ENCODE data around the gene PIP4K2C. TPM values are rescaled to one million over a fixed set of nuclear protein-coding genes. Genes with fewer than 3 reads are reported as not detected.
"Not testable (repeated sequence)": the region's sequence is repeated elsewhere in the genome, so short reads cannot be mapped to it uniquely, and the experiment has no call there.

PIP4K2C gene
- total RNA-seq, 2 donors from 2014 or later = 15.3 to 16.1 TPM

DNA sequence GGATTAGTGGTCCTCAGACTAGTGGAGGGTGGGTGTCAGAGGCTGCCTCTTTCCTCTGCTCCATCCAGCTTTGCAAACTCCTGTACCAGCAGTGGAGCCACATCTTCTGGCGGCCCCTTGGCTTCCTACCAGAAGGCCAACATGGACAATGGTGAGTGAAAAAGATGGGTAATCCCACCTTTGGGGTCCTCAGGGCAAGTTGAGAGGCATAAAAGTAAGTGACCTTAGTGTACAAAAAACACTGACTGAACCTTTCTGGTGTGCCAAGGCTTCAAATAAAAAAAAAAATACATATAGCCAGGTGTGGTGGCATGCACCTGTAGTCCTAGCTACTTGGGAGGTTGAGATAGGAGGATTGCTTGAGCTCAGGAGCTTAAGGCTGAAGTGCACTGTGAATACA, 9.2 kb upstream of the PIP4K2C start:
- no peak for ATAC-seq
- DNase-seq = no peak
- intact Hi-C loops (cut with DNase I) = loop anchor here (2.0 kb wide), 2 partner anchors 39 to 41 kb away; no protein-coding TSS in a partner anchor

DNA sequence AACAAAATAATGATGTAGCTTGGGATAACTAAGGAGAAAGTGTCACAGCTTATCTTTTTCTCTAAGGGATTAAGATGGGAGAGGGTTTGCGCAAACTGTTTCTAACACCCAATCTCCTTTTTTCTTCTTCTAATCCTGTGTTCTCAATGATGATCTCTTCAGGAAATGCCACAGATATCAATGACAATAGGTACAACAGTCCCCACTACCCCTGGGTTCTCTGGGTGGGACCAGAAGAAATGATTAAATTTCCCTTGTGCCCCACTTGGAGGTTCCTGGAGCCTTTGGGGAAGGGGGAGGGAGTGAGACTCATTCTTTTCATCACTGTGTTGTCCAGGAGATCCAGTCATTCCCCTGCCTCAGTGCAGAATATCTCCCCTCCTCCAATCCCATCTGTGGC, 8.6 kb upstream of the PIP4K2C start:
- ATAC-seq = no peak
- intact Hi-C loops (cut with DNase I) = loop anchor here (2.0 kb wide), 2 partner anchors 38 to 40 kb away; no protein-coding TSS in a partner anchor
- no peak for DNase-seq

GRCh38 chr12:57583008-57583831, 7.8 kb upstream of the PIP4K2C start:
- intact Hi-C loops (cut with DNase I) = loop anchor here (2.0 kb wide), 2 partner anchors 38 to 40 kb away; no protein-coding TSS in a partner anchor
- peak; percentile 95 to 96 for ATAC-seq
- DNase-seq = peak; percentile 48

DNA sequence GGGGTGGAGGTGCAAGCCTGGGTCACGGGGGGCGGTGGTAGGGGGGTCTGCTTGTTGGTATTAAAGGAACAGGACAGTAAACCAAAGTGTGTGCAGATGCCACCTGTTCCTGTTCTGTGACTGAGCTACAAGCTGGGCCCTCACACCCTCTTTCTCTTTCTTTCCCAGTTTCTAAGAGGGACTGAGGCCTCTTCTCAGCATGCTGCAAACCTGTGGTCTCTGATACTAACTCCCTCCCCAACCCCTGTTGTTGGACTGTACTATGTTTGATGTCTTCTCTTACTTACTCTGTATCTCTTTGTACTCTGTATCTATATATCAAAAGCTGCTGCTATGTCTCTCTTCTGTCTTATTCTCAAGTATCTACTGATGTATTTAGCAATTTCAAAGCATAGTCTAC, 6.9 kb upstream of the PIP4K2C start:
- ATAC-seq (no peak), DNase-seq (no peak)
- intact Hi-C loops (cut with DNase I) = no loop called here

GRCh38 chr12:57584690-57585089, 6.3 kb upstream of the PIP4K2C start:
- intact Hi-C loops (cut with DNase I) = no loop called here
- ATAC-seq (no peak), DNase-seq (no peak)

DNA sequence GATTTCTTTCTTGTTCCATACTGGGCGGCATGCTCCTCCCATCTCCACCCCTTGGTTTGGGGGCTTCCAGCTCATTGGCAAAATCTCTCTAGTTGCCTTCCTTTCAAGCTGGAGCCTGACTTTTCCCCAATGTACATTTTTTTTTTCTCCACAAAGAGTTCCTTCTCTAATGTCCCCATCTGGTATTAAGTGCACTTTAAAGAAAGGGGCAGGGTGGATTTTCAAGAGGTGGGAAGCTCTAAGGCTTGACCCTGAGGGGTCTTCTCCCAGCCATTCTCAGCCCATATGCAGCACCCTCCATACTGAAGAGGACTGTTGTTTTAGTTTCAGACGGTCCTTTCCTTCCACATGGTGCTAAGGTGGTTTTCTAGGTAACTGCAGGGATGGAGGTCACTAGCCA, 5.8 kb upstream of the PIP4K2C start:
- intact Hi-C loops (cut with DNase I) = no loop called here

DNA sequence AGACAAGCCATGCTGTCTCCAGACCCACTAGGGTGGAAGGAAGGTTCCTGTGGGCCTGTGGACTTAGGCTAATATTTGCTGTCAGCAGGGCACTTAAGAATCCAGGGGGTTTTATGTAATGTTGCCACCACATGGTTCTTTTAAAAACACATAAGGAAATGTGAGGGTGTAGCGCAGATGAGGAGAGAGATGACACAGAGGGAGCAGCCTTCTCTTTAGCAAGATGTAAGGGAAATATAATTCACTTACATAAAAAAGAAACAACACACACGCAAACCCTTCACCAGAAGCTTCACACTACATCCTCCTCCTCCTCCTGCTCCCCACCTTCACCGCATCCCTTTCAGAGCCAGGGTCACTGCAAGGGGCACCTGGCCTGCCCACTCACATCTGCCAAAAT, 4.9 kb upstream of the PIP4K2C start:
- intact Hi-C loops (cut with DNase I) = no loop called here
- ATAC-seq = no peak
- DNase-seq = no peak

More for the DNA sequence above, 5.8 kb upstream of the PIP4K2C start:
- no peak for ATAC-seq
- DNase-seq = no peak

GRCh38 chr12:57586832-57587429, 4.1 kb upstream of the PIP4K2C start:
- ATAC-seq (no peak), DNase-seq (no peak)
- intact Hi-C loops (cut with DNase I) = no loop called here

GRCh38 chr12:57588951-57589610, 1.9 kb upstream of the PIP4K2C start:
- intact Hi-C loops (cut with DNase I) = not testable (repeated sequence)

GRCh38 chr12:57590479-57590863, 521 bp upstream of the PIP4K2C start:
- intact Hi-C loops (cut with DNase I) = no loop called here
- ATAC-seq (no peak), DNase-seq (no peak)

More at GRCh38 chr12:57588951-57589610, 1.9 kb upstream of the PIP4K2C start:
- ATAC-seq, DNase-seq: not testable (repeated sequence)

DNA sequence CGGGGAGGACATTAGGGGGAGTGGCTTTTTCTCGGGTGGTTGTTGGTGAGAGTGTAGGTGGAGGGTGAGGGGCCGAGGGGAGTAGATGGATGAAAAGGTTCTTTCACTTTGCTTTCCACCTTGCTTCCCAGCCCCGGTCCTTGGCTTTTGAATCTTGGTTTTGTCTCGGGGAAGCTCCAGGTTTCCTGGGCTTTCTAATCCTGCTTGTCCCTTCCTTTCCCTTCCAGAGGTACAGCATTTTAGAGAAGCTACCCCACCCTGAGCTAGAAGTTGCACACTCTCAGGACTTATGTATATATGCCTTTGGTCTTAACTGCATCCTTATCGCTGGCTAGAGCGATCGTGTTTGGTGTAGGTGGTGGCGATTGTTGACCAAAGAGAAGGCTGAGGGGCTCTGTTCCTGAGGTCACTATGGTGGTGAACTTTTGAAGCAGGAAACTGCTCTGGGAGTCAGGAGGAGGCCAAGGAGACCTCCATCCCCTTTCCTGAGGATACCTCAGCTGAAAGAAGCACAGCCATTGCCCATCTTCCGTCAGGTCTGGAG, 862 bp downstream of the PIP4K2C start:
- ATAC-seq (no peak), DNase-seq (no peak)
- intact Hi-C loops (cut with DNase I) = no loop called here

DNA sequence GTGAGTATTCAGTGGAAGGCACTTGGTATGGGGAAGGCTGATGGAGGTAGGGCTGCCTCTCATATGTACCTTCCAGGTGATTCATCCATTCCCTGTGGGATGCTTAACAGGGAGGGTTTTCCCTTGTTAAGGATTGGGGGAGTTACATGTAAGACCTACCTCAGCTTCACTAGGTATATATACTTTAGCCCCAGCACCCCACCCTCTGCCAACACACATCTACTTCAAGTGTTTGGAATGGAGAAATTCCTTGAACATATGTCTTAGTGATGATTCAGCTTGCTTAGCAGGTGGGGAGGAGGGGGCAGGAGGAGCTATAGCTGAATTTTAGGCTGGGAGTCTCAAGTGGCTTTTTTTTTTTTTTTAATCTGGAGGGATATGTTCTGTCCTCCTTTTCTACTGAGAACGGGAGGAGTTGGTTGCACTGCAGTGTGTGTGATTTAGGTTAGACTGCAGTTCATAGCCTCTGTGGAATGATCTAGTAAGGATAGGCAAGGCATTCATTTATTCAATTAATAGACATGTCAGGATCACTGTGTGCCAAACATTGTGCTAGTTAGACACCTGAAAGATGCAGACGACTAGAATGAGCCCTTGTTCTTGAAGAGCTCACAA, 1.7 kb downstream of the PIP4K2C start:
- DNase-seq (no peak), ATAC-seq (no peak)
- intact Hi-C loops (cut with DNase I) = no loop called here

GRCh38 chr12:57593187-57593586, 2.2 kb downstream of the PIP4K2C start:
- intact Hi-C loops (cut with DNase I) = no loop called here
- ATAC-seq (no peak), DNase-seq (no peak)

GRCh38 chr12:57600395-57600794, 9.4 kb downstream of the PIP4K2C start:
- no peak for DNase-seq
- no peak for ATAC-seq
- intact Hi-C loops (cut with DNase I) = no loop called here

- ATAC-seq = no peak
- intact Hi-C loops (cut with DNase I) = no loop called here
- DNase-seq = no peak
Observed at GRCh38 chr12:57602544-57602943, 11.6 kb downstream of the PIP4K2C start.

- DNase-seq (no peak), ATAC-seq (no peak)
- intact Hi-C loops (cut with DNase I) = no loop called here
Observed at GRCh38 chr12:57603324-57603723, 12.3 kb downstream of the PIP4K2C start.

DNA sequence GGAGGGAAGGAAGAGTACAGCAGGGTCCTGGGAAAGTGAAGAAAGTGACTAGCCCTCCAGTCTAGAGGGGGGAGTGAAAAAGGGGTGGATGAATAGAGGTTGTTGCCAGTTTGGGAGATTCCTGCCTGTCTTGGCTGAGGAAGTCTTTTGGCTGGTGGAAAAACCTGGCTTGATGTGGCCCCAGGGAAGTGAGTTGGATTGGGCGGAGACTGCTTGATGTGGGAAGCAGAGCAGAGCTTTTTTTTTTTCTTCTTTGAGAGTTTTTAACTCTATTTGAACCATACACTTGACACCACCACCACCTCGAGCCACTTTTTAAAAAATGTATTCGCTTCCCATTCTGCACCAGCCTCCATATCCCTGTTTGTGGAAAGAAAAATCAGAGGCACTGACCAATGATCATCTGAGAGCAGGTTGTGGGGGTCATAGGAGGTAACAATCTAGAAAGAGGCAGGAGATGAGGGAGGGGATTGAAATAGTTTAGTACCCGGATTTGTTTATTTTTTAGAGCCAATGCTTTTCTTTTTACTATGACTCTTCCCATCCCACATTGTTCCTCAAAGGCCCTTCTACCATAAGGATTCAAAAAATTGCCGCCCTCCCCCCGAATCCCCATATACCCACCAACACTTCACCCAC, 12.9 kb downstream of the PIP4K2C start:
- intact Hi-C loops (cut with DNase I) = no loop called here
- ATAC-seq (peak; percentile 77 to 84), DNase-seq (peak; percentile 60)

- intact Hi-C loops (cut with DNase I) = no loop called here
- DNase-seq (peak; percentile 64), ATAC-seq (peak; percentile 68 to 70)
Observed at GRCh38 chr12:57604454-57604991, 13.5 kb downstream of the PIP4K2C start, which contains the start of gene DTX3. Gene DTX3 (plus strand): TSS chr12:57604824. CDS start chr12:57606518, 1,694 bp downstream.
